Islet precursor cell (in vitro differentiated cells): ENCODE results near the gene MATN1.

Experiments
- DNase-seq: peaks from one replicate; pipeline ENCODE4 v3.0.0-alpha.2; 2018

MATN1 gene

DNA sequence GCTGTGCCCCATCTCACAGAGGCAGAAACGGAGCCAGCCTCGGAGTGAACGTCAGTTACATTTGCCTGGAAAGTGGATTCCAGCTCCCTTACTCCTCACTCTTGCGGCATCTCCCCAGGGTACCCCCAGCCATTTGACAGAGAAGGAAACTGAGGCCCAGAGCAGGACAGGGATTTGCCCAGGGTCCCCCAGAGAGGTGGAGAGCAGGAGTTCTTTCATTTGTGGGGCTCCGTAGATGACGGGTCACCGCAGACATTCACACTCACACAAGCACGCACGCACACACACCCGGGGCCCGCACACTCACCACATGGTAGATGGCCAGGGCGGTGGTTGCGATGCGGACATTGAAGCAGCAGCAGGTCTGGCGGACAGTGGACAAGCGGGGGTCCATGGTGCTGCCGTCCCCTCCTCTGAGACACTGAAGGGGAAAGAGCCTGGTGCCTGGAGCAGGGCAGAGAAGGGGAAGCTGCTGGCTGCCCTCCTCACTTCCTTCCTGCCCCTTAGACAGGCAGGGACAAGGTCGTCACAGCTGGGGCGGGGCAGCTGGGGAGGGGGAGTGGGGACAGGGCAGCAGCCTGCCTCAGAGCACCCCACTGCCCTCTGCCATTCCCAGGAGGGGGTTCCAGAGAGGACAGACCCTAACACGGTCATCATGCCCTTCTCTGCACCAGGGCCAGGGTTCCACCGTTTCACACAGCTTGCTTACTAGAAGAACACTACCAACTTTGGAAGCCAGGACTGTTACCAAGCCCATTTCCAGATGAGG, 34.2 kb upstream of the MATN1 start, which contains the start of gene LAPTM5:
TSS of gene LAPTM5 (minus strand) at position 423 of the 769 bp plus-strand sequence. CDS start at position 394, 29 bp downstream.
- no peak for DNase-seq

DNA sequence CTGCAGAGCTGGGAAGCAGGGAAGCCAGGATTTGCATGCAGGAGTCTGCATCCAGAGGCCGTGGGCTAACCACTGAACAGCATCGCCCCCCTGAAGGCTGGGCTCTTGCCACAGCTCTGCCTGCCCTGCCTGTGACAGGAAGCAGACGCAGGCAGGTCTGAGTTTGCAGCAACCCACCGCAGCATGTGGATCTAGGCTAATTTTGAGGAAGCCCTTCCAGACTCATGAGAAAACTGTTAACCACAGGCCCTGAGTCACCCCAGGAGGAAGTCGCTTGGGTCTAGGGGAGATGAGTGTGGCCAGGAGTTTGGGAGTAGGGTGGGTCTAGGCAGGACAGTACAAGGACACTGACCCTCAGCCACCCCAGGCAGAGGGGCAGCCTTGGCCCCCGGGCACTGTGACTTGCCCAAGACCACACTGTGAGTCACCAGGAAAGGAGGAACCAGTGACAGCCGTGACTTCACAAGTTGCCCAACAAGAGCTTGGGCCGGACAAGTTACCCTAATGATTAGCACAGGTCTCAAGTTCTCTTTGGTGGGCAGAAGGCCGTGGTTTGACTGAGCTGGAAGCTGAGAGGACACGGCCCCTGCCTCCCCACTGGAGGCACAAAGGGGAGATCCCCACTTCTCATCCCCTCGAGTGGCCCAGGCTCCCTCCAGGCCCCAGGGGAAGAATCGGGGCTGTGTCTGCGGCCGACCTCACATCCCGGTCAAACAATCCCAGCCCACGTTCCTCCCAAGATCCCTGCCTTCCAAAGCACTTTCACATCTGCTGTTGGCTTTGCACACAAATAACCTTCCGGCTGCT, 33.4 kb upstream of the MATN1 start:
- peak; percentile 94 for DNase-seq

DNA sequence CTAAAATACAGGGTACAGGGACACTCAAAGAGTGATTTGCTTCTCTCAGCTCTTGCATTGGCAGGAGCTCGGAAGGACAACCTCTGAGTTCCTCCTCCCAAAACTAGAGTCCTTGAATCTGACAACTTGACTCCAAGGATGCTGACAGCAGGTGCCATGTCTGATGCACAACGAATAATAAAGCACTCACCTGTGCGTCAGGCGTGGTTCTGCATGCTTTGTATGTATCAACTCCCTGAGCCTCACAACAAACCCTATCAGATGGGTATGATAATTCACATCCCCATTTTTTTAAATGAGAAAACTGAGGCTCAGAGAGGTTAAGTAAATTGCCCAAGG, 32.8 kb upstream of the MATN1 start:
- DNase-seq: no peak

- no peak for DNase-seq
Observed at GRCh38 chr1:30755746-30756145, 32.4 kb upstream of the MATN1 start.

DNA sequence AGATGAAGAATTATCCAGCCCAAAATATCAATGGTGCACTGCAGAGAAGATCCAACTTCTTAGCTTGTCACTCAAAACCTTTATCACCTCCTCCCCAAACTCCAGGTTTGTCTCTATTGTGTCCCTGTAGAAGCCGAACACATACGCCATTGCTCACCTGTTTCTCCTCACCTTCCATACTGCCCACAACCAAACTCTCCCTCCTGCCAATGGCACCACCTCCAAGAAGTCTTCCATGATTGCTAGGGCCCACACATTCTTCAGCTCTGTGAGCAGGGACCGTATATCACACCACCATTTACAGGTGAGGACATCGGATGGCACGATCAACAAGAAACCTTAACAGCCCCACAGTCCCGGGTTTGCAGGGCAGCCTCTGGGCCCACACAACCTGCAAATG, 31.9 kb upstream of the MATN1 start:
- no peak for DNase-seq

- DNase-seq: no peak
Observed at GRCh38 chr1:30754684-30755171, 31.3 kb upstream of the MATN1 start.

- no peak for DNase-seq
Observed at GRCh38 chr1:30753660-30754123, 30.3 kb upstream of the MATN1 start.

- no peak for DNase-seq
Observed at GRCh38 chr1:30753118-30753517, 29.7 kb upstream of the MATN1 start.

GRCh38 chr1:30752651-30752908, 29.2 kb upstream of the MATN1 start:
- no peak for DNase-seq

DNA sequence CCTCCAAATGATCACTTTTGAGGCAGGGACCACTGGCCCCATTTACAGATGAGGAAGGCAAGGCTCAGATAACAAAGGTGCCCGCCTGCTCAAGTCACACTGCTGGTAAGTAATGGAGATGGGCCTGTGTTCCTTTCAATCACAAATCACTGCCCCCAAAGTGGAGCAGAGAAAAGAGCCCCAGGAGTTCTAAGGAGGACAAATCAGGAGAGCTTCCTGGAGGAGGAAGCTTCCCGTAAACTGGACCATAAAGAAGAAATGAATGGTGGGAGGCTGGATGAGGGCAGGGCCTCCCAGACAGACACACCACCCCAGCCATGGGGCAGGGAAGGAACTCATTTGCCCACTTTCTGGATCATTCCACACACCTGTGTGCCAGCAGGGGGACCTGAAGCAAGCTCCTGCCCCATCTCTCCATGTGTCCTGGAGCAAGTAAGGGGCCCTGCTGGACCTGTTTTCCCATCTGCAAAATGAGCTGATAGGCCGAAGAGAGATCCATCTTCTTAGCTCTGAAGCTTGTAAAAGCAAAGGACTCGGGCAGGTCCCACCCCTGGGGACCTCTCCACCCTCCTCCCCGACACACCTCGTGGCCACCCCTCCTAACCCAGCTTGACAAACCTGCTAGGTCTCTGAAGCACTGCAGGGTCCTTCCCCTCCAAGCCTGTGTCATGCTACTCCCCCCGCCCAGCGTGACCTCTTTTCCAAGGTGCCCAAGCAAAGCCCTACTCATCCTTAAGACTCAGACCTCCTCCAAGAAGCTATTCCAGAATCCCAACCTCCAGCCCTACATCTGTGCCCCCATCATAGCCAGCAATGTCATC, 28.7 kb upstream of the MATN1 start:
- no peak for DNase-seq

- no peak for DNase-seq
Observed at GRCh38 chr1:30750731-30751291, 27.4 kb upstream of the MATN1 start.

GRCh38 chr1:30749691-30750583, 26.6 kb upstream of the MATN1 start:
- DNase-seq: no peak

GRCh38 chr1:30748699-30749401, 25.5 kb upstream of the MATN1 start:
- DNase-seq: no peak

DNA sequence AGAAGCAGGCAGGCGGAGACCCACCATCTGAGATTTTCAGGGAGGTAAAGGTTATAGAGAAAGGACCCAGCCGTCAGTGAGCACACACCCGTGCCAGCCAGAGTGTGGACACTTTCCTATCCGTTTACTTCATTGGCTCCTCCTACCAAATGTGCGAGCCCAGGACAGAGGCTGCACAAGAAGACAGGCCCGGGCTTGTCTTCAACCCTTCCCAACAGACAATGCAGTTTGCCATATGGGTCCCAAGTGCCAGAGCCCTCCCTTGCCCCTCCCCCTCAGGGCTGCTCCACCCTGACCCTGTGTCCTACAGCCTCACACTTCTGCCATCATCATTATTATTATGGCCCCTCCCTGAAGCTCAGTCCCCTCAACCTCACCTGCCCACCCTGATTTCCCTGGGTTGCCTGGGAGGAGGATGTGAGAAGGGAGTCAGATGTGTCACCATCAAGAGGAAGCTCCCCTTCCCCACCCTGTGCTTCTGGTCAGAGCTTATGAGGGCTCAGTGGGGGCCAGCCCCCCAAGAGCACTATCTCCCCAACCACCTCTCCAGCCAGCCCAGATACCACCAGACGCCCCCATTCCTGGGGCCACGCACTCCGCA, 24.8 kb upstream of the MATN1 start:
- DNase-seq: no peak

GRCh38 chr1:30747033-30748008, 23.9 kb upstream of the MATN1 start:
- no peak for DNase-seq

DNA sequence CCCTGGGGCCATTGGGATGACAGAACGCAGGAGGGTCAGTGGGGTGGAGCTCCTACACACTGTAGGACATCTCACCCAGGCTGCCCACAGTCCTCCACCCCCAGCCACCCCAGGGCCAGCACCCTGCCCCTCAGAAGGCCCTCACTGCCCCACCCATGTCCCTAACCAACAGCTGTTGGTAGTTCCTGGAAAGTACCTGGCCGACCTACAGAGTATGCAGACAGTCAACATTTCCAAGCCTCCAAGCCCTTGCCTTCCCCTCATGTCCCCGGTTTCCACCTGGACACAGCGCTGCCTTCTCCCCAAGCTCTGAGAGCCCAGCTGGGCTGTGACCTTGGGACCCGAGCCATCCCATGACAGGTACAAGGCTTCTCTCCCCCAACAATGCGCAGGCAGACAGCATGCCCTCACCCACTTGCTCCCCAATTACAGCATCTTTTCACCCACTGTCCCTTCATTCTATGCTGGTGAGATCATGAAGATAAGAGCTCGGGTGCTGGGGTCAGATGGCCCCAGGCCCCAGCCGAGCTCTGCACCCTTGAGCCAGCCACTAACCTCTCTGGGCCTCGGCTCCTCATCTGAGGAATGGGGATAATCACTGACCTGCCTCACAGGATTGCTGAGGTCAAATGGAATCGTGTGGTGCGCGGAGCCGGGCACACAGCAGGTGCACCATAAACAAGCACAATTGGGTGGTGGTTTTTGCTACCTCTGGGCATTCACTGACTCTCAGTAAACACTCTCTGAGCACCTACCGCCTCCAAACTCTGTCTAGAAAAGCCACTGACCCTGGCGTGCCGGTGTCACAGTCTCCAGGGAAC, 23.0 kb upstream of the MATN1 start:
- no peak for DNase-seq

DNA sequence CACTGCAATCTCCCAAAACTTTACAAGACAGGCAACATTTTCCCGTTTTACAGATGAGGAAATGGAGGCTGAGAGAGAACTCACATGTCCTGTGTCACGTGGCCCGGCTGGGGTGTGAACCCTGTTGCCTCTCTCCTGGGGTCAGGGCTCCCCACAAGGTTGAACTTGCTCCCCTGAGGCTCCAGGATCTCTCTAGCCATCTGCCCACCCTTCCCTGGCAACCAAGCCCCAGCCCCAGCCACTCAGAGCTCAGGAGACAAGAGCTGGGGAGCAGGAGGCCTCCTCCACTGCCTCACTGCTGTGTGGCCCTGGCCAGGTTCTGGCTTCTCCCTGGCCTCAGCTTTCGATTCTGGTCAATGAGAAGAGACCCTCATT, 22.4 kb upstream of the MATN1 start:
- DNase-seq: no peak

GRCh38 chr1:30745156-30745833, 21.9 kb upstream of the MATN1 start:
- DNase-seq: no peak
